Activated CD8-positive, alpha-beta memory T cell treated with anti-CD3 and anti-CD28 coated beads for 1 hour (primary cell): Measurements from ENCODE around the gene CIITA.

ENCODE experiments used
- DNase-seq, 2 donors: peaks; one replicate each; pipeline ENCODE4 v3.0.0-alpha.2; 2020; ENCODE audit warnings: low read depth in 1 of 2; ENCODE audit errors: extremely low read depth in 1 of 2

The CIITA gene

GRCh38 chr16:10976634-10977033, 99.6 kb downstream of the CIITA start:
- DNase-seq, result no peak

GRCh38 chr16:10978124-10978523, 101.1 kb downstream of the CIITA start:
- DNase-seq, result no peak

GRCh38 chr16:10978871-10979446, 102.0 kb downstream of the CIITA start:
- no peak for DNase-seq

GRCh38 chr16:10979717-10980601, 103.0 kb downstream of the CIITA start:
- DNase-seq, result no peak

GRCh38 chr16:10980813-10981212, 103.8 kb downstream of the CIITA start:
- DNase-seq, result no peak

GRCh38 chr16:10981697-10982216, 104.8 kb downstream of the CIITA start:
- DNase-seq, result no peak

- DNase-seq, result no peak
Observed at GRCh38 chr16:10982465-10983150, 105.6 kb downstream of the CIITA start.

GRCh38 chr16:10983159-10983558, 106.2 kb downstream of the CIITA start:
- no peak for DNase-seq

GRCh38 chr16:10984509-10984908, 107.5 kb downstream of the CIITA start:
- no peak for DNase-seq
